ENCODE data around the gene RAPGEF1. TPM values are rescaled to one million over a fixed set of nuclear protein-coding genes. Genes with fewer than 3 reads are reported as not detected.
"Not testable (repeated sequence)": the region's sequence is repeated elsewhere in the genome, so short reads cannot be mapped to it uniquely, and the experiment has no call there.

The RAPGEF1 gene
- total and polyA plus RNA-seq, 2 experiments from 2014 or later = 3.3 to 24.1 TPM

- in situ Hi-C loops (cut with MboI) = no loop called here
- H3K4me2 ChIP-seq (ENCODE audit: unreplicated experiment) = no peak overlapping the region
Measured at GRCh38 chr9:131682261-131682660, 57.6 kb downstream of the RAPGEF1 start.

GRCh38 chr9:131681826-131682225 is 58.0 kb downstream of the RAPGEF1 start:
- H3K27me3 ChIP-seq (replicated peaks; ENCODE audit: insufficient read depth); H2AFZ ChIP-seq; H3K4me3 ChIP-seq; H3K9me2 ChIP-seq (ENCODE audit: insufficient read depth); in situ Hi-C loops (cut with MboI); DNase-seq; H3K4me2 ChIP-seq (ENCODE audit: unreplicated experiment); H3K9ac ChIP-seq; H4K20me1 ChIP-seq (ENCODE audit: insufficient read depth); H3K36me3 ChIP-seq (ENCODE audit: low read depth); H3K27ac ChIP-seq; H3K9me3 ChIP-seq (ENCODE audit: low read depth): not testable (repeated sequence)
- Histone ChIP-seq H3K4me1 (ENCODE audit: insufficient read depth) (peaks cover 30% of the 10 kb centered on the region), H3F3A (ENCODE audit: insufficient read depth) (peaks cover 26% of the 10 kb centered on the region), H3K79me2 (ENCODE audit: insufficient read depth) (peaks cover 65% of the 10 kb centered on the region)
- WGBS, 2 experiments (ENCODE audit: low coverage in 1 of 2, low lambda C conversion rate in 2 of 2, missing lambda C conversion rate in 2 of 2) = 78 to 81% methylated on average over 10 of the region's 10 CpGs

More at GRCh38 chr9:131682261-131682660, 57.6 kb downstream of the RAPGEF1 start:
- H3K9me2 ChIP-seq (ENCODE audit: insufficient read depth) = no peaks in the 10 kb centered on the region
- H2AFZ ChIP-seq = no peak overlapping the region
- no peaks in the 10 kb centered on the region for H3K36me3 ChIP-seq (ENCODE audit: low read depth)
- no peak overlapping the region for H3K27ac ChIP-seq
- TF ChIP-seq EZH2 (IDR thresholded peaks at IDR 0.05; ENCODE audit: insufficient read depth, poor library complexity, severe bottlenecking) (no peak), EZH2phosphoT487 (IDR thresholded peaks at IDR 0.05; ENCODE audit: insufficient read depth, low read depth) (no peak)
- no peaks in the 10 kb centered on the region for H3K27me3 ChIP-seq (replicated peaks; ENCODE audit: insufficient read depth)
- H3K79me2 ChIP-seq (ENCODE audit: insufficient read depth) = peaks cover 69% of the 10 kb centered on the region
- H3F3A ChIP-seq (ENCODE audit: insufficient read depth) = peaks cover 21% of the 10 kb centered on the region
- no peak overlapping the region for H3K9ac ChIP-seq
- no peak overlapping the region for H3K4me3 ChIP-seq
- H3K9me3 ChIP-seq (ENCODE audit: low read depth) = no peaks in the 10 kb centered on the region
- no peak for DNase-seq
- no peaks in the 10 kb centered on the region for H4K20me1 ChIP-seq (ENCODE audit: insufficient read depth)
- 84 to 90% methylated on average over 11 of the region's 11 CpGs for WGBS, 2 experiments (ENCODE audit: low coverage in 1 of 2, low lambda C conversion rate in 2 of 2, missing lambda C conversion rate in 2 of 2)
- H3K4me1 ChIP-seq (ENCODE audit: insufficient read depth) = peaks cover 26% of the 10 kb centered on the region

- H2AFZ ChIP-seq; H3K4me3 ChIP-seq; H3K36me3 ChIP-seq (ENCODE audit: low read depth); DNase-seq; H3K9me3 ChIP-seq (ENCODE audit: low read depth); H3K27ac ChIP-seq; in situ Hi-C loops (cut with MboI); H3K9ac ChIP-seq; H3K4me2 ChIP-seq (ENCODE audit: unreplicated experiment); H4K20me1 ChIP-seq (ENCODE audit: insufficient read depth); H3K27me3 ChIP-seq (replicated peaks; ENCODE audit: insufficient read depth); H3K9me2 ChIP-seq (ENCODE audit: insufficient read depth): not testable (repeated sequence)
- peaks cover 33% of the 10 kb centered on the region for H3F3A ChIP-seq (ENCODE audit: insufficient read depth)
- 96 to 99% methylated on average over 5 of the region's 5 CpGs for WGBS, 2 experiments (ENCODE audit: low coverage in 1 of 2, low lambda C conversion rate in 2 of 2, missing lambda C conversion rate in 2 of 2)
- peaks cover 58% of the 10 kb centered on the region for H3K79me2 ChIP-seq (ENCODE audit: insufficient read depth)
- peaks cover 37% of the 10 kb centered on the region for H3K4me1 ChIP-seq (ENCODE audit: insufficient read depth)
Measured at GRCh38 chr9:131681108-131681507, 58.8 kb downstream of the RAPGEF1 start.

- in situ Hi-C loops (cut with MboI) = no loop called here
- Histone ChIP-seq H2AFZ (no peak overlapping the region), H3K4me2 (ENCODE audit: unreplicated experiment) (peak overlapping the region; percentile 79), H4K20me1 (ENCODE audit: insufficient read depth) (no peaks in the 10 kb centered on the region), H3K4me3 (no peak overlapping the region), H3K9me3 (ENCODE audit: low read depth) (no peaks in the 10 kb centered on the region), H3K36me3 (ENCODE audit: low read depth) (no peaks in the 10 kb centered on the region), H3K27ac (peak overlapping the region; percentile 88), H3K9ac (peak overlapping the region; percentile 15; the same call in 1 of the 2 replicates), H3K79me2 (ENCODE audit: insufficient read depth) (peaks cover 49% of the 10 kb centered on the region), H3K4me1 (ENCODE audit: insufficient read depth) (peaks cover 46% of the 10 kb centered on the region), H3K27me3 (replicated peaks; ENCODE audit: insufficient read depth) (no peaks in the 10 kb centered on the region), H3K9me2 (ENCODE audit: insufficient read depth) (no peaks in the 10 kb centered on the region), H3F3A (ENCODE audit: insufficient read depth) (peaks cover 47% of the 10 kb centered on the region)
- 86 to 89% methylated on average over 12 of the region's 12 CpGs for WGBS, 2 experiments (ENCODE audit: low coverage in 1 of 2, low lambda C conversion rate in 2 of 2, missing lambda C conversion rate in 2 of 2)
- TF ChIP-seq EZH2 (IDR thresholded peaks at IDR 0.05; ENCODE audit: insufficient read depth, poor library complexity, severe bottlenecking) = no peak
- DNase-seq = peak; percentile 74
Measured at GRCh38 chr9:131679261-131680020, 60.4 kb downstream of the RAPGEF1 start.
